ENCODE results near the gene ZNF275.

Gene ZNF275

GRCh38 chrX:153352858-153353257 is 18.9 kb downstream of the ZNF275 start:
- TF ChIP-seq, protein P1, sequence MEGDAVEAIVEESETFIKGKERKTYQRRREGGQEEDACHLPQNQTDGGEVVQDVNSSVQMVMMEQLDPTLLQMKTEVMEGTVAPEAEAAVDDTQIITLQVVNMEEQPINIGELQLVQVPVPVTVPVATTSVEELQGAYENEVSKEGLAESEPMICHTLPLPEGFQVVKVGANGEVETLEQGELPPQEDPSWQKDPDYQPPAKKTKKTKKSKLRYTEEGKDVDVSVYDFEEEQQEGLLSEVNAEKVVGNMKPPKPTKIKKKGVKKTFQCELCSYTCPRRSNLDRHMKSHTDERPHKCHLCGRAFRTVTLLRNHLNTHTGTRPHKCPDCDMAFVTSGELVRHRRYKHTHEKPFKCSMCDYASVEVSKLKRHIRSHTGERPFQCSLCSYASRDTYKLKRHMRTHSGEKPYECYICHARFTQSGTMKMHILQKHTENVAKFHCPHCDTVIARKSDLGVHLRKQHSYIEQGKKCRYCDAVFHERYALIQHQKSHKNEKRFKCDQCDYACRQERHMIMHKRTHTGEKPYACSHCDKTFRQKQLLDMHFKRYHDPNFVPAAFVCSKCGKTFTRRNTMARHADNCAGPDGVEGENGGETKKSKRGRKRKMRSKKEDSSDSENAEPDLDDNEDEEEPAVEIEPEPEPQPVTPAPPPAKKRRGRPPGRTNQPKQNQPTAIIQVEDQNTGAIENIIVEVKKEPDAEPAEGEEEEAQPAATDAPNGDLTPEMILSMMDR (IDR thresholded peaks at IDR 0.05; ENCODE audit: extremely low read depth, insufficient read depth, missing control alignments): no peak
- in situ Hi-C loops (cut with MboI; ENCODE audit: low pct_unique_long_range_greater_than_20kb, low sequenced_read_pairs, unreplicated experiment): no loop called here
- no peak for DNase-seq (ENCODE audit: low spot score)

DNA sequence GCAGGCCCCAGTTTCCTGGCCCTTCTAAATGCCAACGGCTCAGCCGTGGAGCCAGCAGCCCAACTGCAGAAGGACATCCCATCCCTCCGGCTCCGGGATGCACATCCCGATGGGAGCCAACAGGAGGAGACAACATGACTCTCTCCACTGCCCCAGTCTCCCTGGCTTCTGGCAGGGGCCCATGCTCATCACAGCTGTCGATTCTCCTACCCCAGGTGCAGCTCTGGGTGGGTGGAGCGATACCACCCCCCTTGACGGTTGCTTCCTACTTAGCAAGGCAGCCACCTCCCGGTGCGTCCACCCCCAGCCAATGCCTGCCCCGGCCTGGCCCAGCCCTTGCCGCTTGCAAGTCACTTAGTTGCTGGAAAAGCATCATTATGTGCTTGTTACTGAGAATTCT is 19.5 kb downstream of the ZNF275 start:
- no peak for DNase-seq (ENCODE audit: low spot score)
- TF ChIP-seq, protein P1 (IDR thresholded peaks at IDR 0.05; ENCODE audit: extremely low read depth, insufficient read depth, missing control alignments): no peak
- in situ Hi-C loops (cut with MboI; ENCODE audit: low pct_unique_long_range_greater_than_20kb, low sequenced_read_pairs, unreplicated experiment): no loop called here

GRCh38 chrX:153357877-153358276 is 23.9 kb downstream of the ZNF275 start:
- TF ChIP-seq, protein P1 (IDR thresholded peaks at IDR 0.05; ENCODE audit: extremely low read depth, insufficient read depth, missing control alignments): no peak
- DNase-seq (ENCODE audit: low spot score): no peak
- in situ Hi-C loops (cut with MboI; ENCODE audit: low pct_unique_long_range_greater_than_20kb, low sequenced_read_pairs, unreplicated experiment): no loop called here

DNA sequence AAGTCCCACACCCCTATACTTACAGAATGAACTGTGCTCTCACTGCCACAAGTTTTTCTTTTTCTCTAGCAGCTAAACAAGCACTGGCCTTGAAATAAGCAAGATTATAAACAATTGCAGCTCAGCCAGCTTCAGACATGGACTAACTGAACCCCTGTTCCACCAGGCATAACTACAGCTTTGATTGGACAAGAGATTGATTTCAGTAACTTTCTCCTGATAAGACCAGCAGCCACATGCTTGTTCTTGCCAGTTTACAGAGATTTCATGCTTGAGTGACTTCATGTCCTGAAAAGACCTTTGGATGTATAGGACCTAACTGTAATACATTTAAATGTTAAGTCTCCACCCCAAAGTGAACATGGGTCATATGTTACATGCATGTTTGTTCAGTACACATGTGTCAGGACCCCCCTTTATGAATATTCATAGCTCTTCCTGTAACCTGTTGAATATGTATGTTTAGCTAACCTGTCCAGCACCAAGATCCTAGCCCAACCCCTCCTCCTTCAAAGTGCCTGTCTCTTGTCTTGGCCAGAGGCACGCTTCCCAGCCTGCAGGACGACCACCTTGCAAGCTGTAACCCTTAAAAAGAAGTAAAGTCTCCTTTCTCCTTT is 27.9 kb downstream of the ZNF275 start:
- in situ Hi-C loops (cut with MboI; ENCODE audit: low pct_unique_long_range_greater_than_20kb, low sequenced_read_pairs, unreplicated experiment): no loop called here
- TF ChIP-seq, protein P1 (IDR thresholded peaks at IDR 0.05; ENCODE audit: extremely low read depth, insufficient read depth, missing control alignments): no peak
- no peak for DNase-seq (ENCODE audit: low spot score)

- DNase-seq (ENCODE audit: low spot score): no peak
- TF ChIP-seq, protein P1 (IDR thresholded peaks at IDR 0.05; ENCODE audit: extremely low read depth, insufficient read depth, missing control alignments): no peak
- in situ Hi-C loops (cut with MboI; ENCODE audit: low pct_unique_long_range_greater_than_20kb, low sequenced_read_pairs, unreplicated experiment): no loop called here
These were observed 31.7 kb downstream of the ZNF275 start for GRCh38 chrX:153365670-153366069.

GRCh38 chrX:153366119-153366518 is 32.2 kb downstream of the ZNF275 start:
- TF ChIP-seq, protein P1 (IDR thresholded peaks at IDR 0.05; ENCODE audit: extremely low read depth, insufficient read depth, missing control alignments): no peak
- no peak for DNase-seq (ENCODE audit: low spot score)
- in situ Hi-C loops (cut with MboI; ENCODE audit: low pct_unique_long_range_greater_than_20kb, low sequenced_read_pairs, unreplicated experiment): no loop called here

Data from GM13977 (cell line).